Stimulated activated CD4-positive, alpha-beta T cell treated with anti-CD3 and anti-CD28 coated beads, Interleukin-1b, Interleukin-23, amount 100 ng/mL, for 4 hours (primary cell): ENCODE results near the gene PYY.

Experiments used
- DNase-seq, 2 donors: peaks; one replicate each; pipeline ENCODE4 v3.0.0-alpha.2; 2020; ENCODE audit warnings: low read depth in 2 of 2

The PYY gene

DNA sequence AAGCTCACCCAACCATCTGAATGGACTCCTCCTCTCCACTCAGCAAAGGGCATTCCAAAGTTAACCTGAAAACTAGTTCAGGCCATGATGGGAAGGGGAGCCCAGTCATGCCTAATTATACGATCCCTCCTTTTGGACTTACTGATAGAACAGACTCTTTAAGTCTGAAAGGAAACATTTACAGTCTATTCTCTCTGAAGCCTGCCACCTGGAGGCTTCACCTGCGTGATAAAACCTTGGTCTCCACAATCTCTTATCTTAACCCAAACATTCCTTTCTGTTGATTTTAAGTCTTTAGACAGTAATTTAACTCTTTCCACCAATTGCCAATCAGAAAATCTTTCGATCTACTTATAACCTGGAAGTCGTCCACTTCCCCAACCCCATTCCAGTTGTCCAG, 37.4 kb downstream of the PYY start:
- no peak for DNase-seq

DNA sequence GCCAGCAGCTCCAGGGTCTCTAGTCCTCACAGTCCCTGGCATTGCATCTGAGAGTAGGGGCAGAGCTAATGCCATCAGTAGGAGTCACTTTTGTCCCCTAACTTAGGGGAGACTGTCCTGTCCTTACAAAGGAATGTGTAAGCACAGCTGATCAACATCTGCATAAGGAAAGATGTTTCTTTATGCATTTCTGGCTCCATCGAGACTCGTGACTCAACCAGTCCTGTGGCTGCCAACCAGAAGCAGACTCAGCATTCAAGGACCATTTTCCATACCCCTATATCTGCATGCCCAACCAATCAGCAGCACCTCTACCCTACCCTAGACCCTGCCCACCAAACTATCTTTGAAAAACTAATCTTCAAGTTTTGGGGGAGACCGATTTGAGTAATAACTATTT, 38.2 kb downstream of the PYY start:
- DNase-seq, result no peak

DNA sequence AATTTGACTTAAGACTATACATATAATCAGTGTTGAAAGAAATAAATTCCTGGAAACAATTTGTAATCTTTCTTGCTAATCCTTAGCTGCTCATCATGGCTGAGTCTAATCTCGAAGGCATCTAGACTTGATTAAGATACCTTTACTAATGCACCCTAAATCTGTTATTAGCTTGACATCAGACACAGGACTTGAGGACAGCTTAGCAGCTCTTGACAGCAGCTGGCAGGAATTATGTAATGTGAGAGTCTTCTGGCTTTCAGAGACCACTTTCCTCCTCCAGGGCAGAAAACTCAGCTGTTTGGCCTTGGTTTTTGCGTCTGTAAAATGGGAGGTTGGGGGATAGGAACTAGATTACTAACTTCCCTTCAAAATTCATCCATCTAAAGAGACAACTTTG, 39.3 kb downstream of the PYY start:
- no peak for DNase-seq

DNA sequence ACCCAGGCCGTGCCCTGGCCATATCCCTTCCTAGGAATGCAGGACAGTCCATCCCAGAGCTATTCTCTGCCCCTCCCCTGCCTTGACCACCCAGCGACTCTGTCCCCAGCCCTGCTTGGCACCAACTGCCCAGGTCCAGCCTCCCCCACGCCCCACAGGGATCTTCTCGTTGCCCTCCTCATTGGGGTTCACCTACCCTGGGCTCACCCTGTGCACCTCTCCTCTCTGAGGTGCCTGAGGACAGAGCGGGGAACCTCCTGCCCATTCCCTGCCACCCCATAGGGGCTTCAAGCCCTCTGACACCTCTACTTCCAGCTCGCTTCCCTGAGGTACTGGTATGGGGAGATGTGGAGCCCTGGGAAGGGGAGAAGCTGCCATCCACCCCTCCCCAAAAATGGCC, 40.2 kb downstream of the PYY start:
- no peak for DNase-seq

DNA sequence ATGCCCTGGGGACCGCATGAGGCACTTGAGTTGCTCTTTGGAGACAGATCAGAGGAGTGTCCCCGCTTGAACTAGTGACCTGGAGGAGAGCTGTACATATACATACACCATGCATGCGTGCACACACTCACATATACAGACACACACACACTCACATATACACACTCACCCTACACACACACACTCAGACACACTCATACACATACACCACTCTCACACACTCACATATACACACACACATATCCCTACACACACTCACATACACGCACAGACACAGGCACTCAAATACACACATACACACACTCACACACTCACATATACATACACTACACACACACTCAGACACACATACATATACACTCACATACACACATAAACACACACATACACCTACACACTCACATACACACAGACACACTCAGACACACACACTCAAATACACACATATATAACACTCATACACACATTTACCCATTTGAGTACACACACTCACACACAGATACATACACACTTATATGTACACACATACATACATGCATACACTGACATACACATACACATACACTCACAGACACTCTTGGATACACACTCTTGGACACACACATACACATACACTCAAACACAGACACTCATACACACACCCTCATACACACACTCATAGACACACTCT, 41.0 kb downstream of the PYY start:
- DNase-seq, result no peak

DNA sequence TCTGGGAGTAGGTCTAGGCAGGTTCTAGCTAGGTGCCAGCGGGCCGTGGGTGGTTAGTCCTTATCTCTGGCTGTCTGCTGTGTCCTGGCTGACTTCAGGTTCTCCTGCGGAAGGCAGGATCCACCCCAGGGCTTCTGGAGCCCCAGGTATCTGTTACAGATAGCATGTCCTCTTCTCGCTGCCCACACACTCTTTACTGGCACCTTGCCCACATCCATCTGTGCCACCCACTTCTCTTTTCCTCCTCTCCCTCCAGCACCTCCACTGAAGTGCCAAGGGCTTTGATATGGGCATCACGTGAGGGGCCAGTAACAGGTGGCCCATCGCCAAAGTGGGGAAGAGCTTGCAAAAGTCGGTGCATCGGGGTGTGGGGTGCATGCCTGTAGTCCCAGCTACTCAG, 41.8 kb downstream of the PYY start:
- DNase-seq, result no peak

DNA sequence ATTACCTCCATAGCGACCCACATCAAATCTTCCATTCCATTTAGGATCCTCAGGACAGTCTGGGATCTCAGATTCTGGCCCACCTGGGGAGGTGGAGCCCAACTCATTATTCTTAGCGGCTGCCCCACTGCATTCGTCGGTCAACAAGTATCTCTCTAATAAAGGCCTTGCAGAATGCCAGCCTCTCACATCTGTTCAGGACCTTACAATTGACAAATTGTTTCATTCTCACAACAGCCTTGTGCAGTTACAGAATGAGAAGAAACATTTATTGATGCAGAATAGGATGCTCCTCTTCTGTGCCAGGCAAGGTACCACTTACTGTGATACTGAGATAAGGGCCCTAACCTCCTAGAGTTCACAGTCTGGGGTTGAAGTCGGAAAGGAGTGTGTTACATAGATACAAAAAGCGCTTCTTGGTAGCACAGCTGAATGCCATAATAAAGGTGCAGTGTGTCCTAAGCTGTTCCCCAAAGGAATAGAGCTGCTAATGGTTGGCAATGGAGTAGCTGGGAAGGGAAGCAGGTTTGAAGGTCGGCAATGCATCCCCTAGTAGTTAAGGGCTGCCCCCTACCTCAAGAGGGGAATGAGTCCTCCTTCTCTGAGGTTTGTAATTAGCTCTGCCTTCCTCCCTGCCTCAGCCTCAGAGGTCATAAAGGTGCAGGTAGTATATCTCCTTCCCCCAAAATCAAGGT, 44.1 kb downstream of the PYY start:
- no peak for DNase-seq

DNA sequence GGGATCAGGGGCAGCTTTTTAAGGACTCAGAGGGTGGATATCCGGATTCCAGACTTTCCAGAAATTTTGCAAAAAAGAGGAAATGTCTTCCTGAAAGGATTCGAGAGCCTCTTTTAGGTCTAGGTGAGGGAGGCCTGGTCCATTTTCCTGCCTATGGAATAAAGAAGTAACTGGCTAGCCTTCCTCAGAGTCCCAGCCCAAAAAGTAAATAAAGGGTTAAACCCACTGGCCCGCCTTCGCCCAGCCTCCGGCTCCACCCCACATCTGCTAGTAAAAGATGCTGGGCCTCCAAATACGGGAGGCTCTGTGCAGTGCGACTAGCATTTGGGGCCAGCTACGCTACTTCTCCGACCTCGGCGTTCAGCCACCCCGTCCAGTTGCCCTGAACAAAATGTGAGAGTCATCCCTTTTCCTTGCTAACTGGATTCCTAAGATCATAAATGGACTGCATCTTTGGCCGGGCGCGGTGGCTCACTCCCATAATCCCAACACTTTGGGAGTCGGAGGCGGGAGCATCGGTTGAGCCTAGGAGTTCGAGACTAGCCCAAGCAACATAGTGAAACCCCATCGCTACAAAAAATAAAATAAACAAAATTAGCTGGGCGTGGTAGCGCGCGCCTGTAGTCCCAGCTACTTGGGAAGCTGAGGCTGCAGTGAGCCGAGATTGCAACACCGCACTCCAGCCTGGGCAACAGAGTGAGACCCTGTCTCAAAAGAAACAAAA, 45.6 kb downstream of the PYY start:
- DNase-seq, result peak; percentile 35 to 48

DNA sequence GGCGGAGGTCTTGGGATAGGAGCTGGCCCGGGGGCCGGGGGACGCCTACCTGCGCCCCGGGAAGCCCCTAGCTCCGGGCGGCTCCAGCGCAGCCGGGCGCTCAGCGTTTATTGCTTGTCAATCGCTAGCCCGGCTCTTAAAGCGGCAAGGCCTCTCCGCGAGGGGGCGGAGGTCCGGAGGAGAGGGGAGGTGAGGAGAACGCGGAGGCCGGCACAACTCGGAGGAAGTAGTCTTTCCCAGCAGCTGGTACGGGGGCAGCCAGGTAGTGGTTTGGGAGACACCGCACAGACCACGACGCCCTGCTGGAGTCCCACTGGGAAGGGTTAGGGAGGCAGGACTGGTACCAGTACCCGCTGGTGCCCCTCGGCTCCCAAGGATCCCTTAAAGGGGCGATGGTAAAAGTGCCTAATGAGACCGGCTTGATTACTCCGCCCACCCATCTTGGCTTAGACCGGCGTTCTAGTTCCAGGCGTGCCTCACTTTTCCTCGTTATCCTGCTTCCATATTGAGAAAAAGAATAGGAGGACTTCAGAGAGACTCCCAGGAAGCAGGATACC, 46.2 kb downstream of the PYY start, which contains the start of gene MPP2:
MPP2 (minus strand) TSS at position 112 of the 557 bp plus-strand sequence. CDS start 3,076 bp downstream, outside the sequence.
- DNase-seq, result peak in 1 of 2 donors; percentile 36

DNA sequence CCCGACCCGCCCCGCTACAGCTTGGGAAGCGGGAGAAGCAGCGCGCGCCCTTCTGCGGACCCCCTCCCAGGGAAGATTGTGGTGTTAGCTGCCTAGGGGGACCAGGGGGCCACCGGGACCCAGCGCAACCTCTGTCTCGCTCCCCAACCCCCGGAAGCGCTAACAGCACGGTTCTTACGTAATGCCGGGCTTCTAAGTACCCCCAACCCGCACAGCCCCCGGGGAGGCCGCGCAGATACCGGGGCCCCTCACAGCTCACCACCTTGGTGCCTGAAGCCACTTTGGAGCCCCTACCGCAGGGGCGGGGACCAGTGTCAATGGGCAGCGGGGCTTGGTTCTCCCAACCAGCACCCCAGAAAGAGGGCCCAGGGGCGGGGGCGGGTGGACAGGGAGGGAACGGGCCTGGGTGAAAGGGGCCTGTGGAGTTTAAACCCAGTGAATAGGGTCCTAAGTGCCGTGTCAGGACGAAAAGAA, 46.8 kb downstream of the PYY start:
- no peak for DNase-seq

DNA sequence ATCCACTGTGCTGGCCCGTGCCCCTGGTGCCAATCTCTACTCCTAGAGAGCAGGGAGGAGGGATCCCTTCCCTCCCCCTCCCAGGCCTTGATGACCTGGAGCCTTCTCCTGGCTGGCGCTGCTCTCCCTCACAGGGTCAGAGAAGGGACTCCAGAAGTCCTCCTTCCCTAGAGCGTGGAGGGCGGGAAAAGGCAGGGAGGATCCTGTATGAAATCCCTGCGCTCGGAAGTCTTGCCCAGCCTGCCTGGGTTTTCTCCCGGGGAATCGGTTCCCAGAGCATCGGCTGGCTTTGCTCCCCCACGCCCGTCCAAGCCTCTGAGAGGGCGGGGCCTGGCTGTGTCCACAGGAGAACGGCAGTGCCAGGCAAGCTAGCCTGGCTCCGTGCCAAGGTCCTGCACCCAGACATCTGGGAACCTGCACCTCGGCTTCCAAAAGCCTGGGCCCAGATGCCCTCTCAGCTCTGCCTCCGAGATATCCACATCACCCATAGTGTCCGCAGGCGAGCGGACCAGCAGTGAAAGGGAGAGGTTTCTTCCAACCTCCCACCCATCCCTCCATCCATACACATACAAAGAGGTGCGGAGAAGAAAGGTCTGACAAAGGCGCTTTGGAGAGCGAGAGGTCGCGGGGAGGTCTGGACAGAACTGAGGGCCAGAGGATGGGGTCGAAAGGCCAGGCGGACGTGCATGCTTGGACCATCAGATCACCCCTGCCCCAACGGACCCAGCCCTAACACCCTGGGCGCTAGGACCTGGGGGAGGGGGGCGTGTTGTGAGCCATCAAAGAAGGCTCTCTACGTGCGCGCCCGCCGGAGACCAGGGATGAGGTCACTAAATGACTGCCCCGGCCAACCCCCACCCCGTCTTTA, 47.5 kb downstream of the PYY start:
- no peak for DNase-seq

DNA sequence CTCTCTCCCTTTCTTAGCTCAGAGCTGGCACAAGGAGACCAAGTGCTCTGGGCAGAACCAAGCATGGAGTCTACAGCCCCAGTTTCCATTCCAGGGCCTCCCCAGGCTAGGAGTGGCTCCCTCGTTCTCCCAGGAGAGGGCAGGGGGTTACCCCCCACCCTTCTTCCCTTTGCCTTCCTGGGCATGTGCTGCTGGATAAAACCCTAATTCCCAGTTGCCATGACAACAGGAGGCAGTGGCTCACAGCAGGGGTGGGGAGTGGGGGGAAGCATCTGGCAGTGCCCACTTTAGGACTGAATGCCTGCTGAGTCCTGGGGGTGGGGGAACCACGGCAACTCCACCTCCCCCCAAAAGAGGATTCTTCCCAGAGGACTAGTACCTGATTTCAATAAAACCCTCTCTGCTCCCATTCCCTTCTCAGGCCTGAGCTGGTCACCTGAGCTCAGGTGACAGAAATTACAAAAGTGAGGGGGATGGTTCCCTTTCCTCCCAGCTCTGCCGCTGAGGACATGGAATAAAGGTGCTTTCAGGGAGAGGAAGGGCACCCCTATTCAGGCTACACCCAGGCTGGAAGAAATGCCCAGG, 48.2 kb downstream of the PYY start:
- no peak for DNase-seq
